Skin epidermis (tissue), 12 donors: Measurements from ENCODE around the gene RACGAP1.
"Not testable (repeated sequence)": the region's sequence is repeated elsewhere in the genome, so short reads cannot be mapped to it uniquely, and the experiment has no call there.

Experiments used
- H3K27ac ChIP-seq, 21 experiments: fragments of 200-600 bp; sonication (generic) in 11 of 21; one replicate each; pipeline ENCODE4 v1.5.0; 2020; ENCODE audit warnings: mild to moderate bottlenecking in 3 of 21, inconsistent platforms in 2 of 21, moderate library complexity in 2 of 21
- H3K4me3 ChIP-seq, 7 experiments: fragments of 200-600 bp; sonication (generic) in 2 of 7; one replicate each; pipeline ENCODE4 v1.5.0; 2020; ENCODE audit warnings: inconsistent platforms in 2 of 7, mild to moderate bottlenecking in 2 of 7, moderate library complexity in 1 of 7

The RACGAP1 gene

GRCh38 chr12:50004696-50005095, 20.6 kb downstream of the RACGAP1 start:
- Histone ChIP-seq H3K27ac (no peak overlapping the region), H3K4me3 (no peak overlapping the region)

DNA sequence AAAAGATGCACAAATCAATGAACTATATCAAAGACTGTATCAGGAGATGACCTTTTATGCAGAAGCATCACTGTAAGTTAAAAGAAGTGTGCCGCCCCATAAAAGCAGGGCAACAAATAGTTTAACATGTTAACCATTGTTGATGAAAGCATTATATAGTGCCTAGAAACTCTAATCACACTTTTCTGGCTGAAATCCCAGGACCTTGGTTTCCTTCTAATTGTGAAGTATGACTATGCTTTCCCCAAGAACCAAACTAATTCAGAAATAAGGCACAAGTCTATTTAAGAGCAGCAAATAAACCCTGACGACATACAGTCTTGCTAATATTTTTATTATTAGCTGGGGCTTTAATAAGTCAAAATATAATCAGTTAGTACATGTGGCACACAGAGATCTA, 21.7 kb downstream of the RACGAP1 start:
- no peak overlapping the region for H3K4me3 ChIP-seq
- no peak overlapping the region for H3K27ac ChIP-seq

DNA sequence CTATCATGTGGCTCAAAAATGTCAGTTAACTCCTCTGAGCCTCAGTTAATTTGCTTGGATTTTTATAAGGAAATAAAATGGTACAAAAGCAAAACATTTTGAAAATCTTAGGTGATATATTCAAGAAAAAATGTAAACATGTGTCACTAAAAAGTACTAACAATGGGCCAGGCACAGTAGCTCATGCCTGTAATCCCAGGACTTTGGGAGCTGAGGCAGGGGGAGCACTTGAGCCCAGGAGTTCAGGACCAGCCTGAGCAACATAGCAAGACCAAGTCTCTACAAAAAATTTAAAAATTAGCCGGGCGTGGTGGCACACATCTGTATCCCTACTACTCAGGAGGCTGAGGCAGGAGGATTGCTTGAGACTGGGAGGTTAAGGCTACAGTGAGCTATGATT, 26.8 kb downstream of the RACGAP1 start:
- H3K27ac ChIP-seq: no peak overlapping the region
- no peak overlapping the region for H3K4me3 ChIP-seq

GRCh38 chr12:49990273-49990672, 35.0 kb downstream of the RACGAP1 start:
- Histone ChIP-seq H3K27ac (no peak overlapping the region), H3K4me3 (no peak overlapping the region)

- H3K27ac ChIP-seq, H3K4me3 ChIP-seq: not testable (repeated sequence)
Measured at GRCh38 chr12:49989400-49989799, 35.9 kb downstream of the RACGAP1 start.

- no peak overlapping the region for H3K27ac ChIP-seq
- H3K4me3 ChIP-seq: no peak overlapping the region
Measured at GRCh38 chr12:49987625-49988303, 37.5 kb downstream of the RACGAP1 start.

DNA sequence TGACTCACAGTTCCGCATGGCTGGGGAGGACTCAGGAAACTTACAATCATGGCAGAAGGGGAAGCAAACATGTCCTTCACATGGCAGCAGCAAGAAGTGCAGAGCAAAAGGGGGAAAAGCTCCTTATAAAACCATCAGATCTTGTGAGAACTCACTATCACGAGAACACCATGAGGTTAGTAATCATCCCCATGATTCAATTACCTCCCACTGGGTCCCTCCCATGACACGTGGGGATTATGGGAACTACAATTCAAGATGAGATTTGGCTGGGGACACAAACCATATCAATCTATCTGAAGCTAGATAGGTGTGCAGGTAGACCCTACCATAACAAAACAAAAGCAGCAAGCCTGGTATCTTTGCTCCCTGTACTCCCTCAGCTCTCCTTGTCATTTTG, 38.8 kb downstream of the RACGAP1 start:
- not testable (repeated sequence) for H3K27ac ChIP-seq, H3K4me3 ChIP-seq

DNA sequence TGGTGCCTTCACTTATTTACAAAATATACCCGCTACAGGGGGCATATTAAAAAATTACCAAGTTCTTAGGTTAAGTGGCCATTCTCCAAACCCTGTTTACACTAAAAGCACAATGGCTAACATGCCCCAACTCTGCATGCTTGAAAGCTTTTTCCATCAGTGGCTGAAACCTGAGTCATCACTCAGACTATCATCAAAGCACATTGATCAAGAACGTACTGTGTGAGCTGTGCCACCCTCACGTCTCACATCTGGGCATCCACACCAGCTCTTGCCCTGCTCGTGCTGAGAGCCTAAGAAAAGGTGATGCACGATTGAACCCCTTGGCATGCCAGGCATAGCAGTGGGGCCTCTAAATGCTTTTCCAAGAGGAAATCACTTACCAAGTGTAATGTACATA, 39.3 kb downstream of the RACGAP1 start:
- no peak overlapping the region for H3K27ac ChIP-seq
- H3K4me3 ChIP-seq: no peak overlapping the region

- Histone ChIP-seq H3K27ac (peak overlapping the region in 2 of 21 experiments; percentile 18 to 67), H3K4me3 (no peak overlapping the region)
Measured at GRCh38 chr12:49984476-49985359, 40.6 kb downstream of the RACGAP1 start.

GRCh38 chr12:49983892-49984291, 41.4 kb downstream of the RACGAP1 start:
- H3K27ac ChIP-seq: peak overlapping the region in 5 of 21 experiments; percentile 18 to 67 (median 46)
- no peak overlapping the region for H3K4me3 ChIP-seq

GRCh38 chr12:49982246-49983087, 42.8 kb downstream of the RACGAP1 start:
- Histone ChIP-seq H3K4me3 (no peak overlapping the region), H3K27ac (peak overlapping the region in 1 of 21 experiments; percentile 33)

DNA sequence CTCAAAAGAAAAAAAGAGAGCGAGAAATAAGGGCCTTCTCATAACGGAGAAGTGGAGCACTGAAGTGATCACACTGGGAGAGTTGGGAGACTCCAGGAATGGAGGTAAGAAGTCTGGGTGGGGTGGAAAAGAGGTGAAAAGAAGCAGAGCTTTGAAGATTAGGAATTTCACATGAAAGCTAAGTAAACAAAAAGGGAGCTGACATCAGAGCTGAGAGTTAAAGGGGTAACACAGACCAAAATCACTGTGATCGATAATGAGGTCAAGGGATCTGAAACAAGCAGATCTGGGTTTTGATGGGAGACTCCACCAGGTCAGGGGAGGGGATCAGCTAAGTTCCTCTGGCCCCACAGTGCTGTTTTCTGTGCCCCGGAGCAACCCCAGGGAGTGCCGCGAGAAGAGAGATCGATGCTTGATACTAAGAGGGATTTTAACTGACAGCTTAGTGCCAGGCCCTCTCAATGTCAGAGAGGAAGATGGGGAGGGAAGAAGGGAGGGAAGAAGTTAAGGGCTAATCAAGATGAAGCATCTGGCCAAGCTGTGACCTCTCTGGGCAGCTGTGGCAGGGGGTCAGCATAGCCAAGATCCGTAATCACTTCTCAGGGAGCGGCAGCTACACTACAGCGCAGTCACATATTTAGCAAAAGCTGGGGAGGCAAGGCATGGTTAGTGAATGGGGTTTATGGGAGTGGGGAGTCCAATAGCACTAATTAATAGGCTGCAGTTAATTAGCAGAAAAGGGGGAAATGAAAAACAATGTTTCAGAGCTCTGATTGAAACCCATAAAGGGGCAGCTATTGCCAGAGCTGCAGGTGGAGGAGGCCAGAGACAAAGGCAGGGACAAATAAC, 44.6 kb downstream of the RACGAP1 start:
- Histone ChIP-seq H3K4me3 (no peak overlapping the region), H3K27ac (no peak overlapping the region)

DNA sequence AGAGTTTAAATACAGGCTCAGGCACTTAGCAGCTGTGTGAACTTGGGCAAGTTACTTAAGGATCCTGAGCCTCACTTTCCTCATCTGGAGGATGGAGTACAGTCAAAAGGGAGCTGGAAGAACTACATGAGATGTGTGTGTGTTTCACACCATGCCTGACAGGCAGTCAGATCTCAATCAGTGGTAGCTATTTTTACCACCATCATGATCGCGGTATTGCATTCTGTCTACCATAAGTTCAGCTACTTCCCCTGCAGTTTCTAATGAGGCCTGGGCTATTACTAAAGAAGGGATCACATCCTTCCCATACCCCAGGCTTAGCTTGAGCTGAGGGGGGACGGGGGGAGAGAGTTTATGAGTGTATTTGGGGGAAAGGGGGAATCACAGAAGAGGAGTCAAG, 45.5 kb downstream of the RACGAP1 start:
- no peak overlapping the region for H3K4me3 ChIP-seq
- no peak overlapping the region for H3K27ac ChIP-seq

- Histone ChIP-seq H3K4me3 (no peak overlapping the region), H3K27ac (no peak overlapping the region)
Measured at GRCh38 chr12:49979016-49979586, 46.2 kb downstream of the RACGAP1 start.

GRCh38 chr12:49978125-49978524, 47.2 kb downstream of the RACGAP1 start:
- Histone ChIP-seq H3K27ac (no peak overlapping the region), H3K4me3 (no peak overlapping the region)

DNA sequence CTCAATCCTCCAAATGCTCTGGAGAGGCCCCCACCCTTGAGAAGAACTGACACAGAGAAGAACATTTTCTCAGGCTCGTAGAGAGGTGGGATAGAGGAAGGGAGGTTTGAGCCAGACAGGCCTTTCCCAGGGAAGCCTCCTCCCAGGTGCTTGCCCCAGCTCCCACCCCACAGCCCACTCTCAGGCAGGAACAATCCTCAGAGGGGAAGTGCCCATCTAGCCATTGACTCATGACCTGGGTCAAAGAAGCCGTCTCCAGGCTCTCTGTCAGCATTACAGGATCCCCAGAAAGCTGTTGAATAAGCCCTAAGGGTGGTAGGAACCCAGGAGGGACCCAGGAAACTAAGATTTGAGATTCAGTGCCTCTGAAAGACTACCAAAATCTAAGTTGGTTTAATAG, 48.7 kb downstream of the RACGAP1 start:
- H3K27ac ChIP-seq: no peak overlapping the region
- no peak overlapping the region for H3K4me3 ChIP-seq

DNA sequence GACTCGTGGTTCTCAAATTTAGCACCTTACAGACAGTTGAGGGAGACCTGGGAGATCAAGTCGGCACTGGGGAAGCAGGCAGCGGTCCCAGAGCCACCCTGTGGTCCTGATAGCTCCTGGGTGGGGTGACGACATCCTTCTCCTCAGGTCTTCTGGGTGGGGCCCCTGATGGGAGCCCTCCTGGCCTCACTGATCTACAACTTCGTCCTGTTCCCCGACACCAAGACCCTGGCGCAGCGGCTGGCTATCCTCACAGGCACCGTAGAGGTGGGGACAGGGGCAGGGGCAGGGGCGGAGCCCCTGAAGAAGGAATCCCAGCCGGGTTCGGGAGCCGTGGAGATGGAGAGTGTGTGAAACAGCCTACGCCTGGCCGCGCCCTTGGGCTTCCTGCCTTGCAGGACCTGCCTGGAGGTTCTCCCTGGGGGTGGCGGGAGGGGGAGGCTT, 50.0 kb downstream of the RACGAP1 start:
- no peak overlapping the region for H3K4me3 ChIP-seq
- H3K27ac ChIP-seq: peak overlapping the region in 1 of 21 experiments; percentile 4

DNA sequence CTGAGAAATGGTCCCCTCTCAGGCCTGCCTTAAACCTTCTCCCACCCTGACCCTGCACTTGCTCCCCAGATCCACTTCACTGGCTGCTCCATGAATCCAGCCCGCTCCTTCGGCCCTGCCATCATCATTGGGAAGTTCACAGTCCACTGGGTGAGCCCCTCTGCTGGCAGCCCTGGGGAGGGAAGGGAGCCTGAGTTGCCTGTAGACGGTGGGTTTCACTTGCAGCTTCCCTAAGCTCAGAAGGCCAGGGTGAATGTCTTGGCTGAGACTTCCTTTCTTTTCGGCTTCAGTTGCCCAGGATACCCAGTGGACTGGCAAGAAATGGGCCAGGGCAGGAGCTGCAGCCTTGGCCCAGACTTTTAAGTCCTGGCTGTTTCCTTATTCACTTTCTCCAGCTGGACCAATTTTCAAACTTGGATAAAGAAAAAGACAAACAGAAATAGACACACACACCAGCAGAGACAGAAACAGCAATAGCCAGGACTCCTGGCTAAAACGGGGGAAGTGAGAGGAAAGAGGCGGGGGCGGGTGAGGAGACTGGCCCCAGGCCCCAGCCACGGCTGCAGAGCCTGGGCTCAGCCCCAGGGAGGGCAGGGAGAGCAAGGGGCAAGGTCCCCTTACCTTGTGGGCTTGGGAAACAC, 50.5 kb downstream of the RACGAP1 start:
- H3K4me3 ChIP-seq: no peak overlapping the region
- peak overlapping the region in 1 of 21 experiments; percentile 4 for H3K27ac ChIP-seq
